Measurements from ENCODE around the gene SLC22A4.

DNA sequence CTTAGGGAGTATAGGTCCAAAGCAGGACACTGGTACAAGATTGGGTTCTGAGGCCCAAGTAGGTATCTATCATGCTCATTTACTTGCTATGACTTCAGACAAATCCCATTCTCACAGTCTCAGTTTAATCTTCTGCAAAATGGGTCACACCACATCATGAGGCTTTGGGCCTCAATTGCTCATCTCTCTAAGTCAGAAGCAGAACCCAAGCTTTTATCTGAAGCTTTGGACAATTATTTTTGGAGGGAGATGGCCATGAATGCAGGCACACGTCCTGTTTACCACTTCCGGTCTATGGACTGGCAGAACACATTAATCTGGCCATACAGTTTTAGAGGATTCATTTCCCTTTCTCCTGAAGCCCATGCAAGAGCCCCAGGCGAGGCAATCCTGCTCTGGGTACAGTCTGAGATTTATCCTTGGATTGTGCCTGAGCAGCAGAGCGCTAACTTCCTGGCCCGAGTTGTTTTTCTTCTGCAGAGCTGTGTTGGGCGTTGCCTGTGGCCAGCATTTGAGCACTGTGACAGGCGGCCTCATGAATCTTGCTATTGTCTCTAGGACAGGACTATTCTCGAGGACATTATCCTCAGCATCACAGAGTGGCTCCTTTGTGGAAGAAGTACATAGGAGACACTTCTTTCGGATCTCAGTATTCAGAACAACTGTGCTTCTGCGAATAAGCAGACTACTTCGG, 16.1 kb downstream of the SLC22A4 start:
- TF ChIP-seq, protein P1, sequence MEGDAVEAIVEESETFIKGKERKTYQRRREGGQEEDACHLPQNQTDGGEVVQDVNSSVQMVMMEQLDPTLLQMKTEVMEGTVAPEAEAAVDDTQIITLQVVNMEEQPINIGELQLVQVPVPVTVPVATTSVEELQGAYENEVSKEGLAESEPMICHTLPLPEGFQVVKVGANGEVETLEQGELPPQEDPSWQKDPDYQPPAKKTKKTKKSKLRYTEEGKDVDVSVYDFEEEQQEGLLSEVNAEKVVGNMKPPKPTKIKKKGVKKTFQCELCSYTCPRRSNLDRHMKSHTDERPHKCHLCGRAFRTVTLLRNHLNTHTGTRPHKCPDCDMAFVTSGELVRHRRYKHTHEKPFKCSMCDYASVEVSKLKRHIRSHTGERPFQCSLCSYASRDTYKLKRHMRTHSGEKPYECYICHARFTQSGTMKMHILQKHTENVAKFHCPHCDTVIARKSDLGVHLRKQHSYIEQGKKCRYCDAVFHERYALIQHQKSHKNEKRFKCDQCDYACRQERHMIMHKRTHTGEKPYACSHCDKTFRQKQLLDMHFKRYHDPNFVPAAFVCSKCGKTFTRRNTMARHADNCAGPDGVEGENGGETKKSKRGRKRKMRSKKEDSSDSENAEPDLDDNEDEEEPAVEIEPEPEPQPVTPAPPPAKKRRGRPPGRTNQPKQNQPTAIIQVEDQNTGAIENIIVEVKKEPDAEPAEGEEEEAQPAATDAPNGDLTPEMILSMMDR (IDR thresholded peaks at IDR 0.05): no peak
- TF ChIP-seq ZFX (IDR thresholded peaks at IDR 0.05; ENCODE audit: borderline replicate concordance): no peak

Data from 22Rv1 (cell line).